Stimulated activated CD4-positive, alpha-beta T cell treated with anti-CD3 and anti-CD28 coated beads, TNF-alpha, amount 100 ng/mL, for 1 hour (primary cell): ENCODE measurements around the gene OR8J1.
"Not testable (repeated sequence)": the region's sequence is repeated elsewhere in the genome, so short reads cannot be mapped to it uniquely, and the experiment has no call there.

Experiments
- DNase-seq, 3 donors: peaks; one replicate each; pipeline ENCODE4 v3.0.0-alpha.2; 2020; ENCODE audit warnings: low read depth in 3 of 3, low spot score in 1 of 3

OR8J1 gene, protein sequence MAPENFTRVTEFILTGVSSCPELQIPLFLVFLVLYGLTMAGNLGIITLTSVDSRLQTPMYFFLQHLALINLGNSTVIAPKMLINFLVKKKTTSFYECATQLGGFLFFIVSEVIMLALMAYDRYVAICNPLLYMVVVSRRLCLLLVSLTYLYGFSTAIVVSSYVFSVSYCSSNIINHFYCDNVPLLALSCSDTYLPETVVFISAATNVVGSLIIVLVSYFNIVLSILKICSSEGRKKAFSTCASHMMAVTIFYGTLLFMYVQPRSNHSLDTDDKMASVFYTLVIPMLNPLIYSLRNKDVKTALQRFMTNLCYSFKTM

DNA sequence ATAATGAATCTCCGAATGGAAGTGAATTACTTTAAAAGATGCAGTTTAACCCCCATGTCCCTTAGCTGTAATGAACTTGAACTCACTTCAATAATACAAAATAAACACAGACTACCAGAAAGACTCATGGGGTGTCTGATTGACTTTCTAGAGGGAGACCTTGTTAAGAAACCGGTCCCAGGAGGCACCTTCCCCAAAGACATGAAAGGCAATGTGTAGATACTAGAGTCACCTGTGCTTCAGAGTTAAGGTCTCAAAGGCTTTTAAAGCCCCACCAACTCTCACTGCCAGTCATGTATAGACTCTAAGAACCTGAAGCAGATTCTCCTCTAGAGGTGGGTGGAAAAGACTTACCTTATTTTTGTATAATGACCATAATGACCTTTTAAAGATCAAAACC, at the start of gene OR8J1:
Gene OR8J1, plus strand, starts transcription at position 301 of the 400 bp plus-strand sequence. CDS start 5,956 bp downstream, outside the sequence.
- DNase-seq = no peak

DNA sequence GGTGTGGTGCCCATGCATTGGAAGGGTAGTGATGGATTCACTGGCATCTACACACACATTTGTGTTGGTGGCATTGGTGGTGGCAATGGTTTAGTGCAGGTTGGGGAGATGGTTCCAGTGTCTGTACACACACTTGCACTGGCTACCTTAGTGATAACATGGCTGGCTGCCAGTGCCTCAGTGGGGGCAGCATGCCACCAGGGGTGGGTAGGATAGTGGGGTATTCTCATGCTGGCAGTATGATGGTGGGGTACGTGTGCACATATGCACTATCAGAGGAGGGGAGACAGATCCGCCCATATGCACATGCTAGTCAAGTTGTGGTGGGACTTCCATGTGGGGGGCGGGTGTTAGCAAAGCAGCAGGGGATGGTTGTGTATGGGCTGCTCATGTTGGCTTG, 46.3 kb upstream of the OR8J1 start:
- no peak for DNase-seq

DNA sequence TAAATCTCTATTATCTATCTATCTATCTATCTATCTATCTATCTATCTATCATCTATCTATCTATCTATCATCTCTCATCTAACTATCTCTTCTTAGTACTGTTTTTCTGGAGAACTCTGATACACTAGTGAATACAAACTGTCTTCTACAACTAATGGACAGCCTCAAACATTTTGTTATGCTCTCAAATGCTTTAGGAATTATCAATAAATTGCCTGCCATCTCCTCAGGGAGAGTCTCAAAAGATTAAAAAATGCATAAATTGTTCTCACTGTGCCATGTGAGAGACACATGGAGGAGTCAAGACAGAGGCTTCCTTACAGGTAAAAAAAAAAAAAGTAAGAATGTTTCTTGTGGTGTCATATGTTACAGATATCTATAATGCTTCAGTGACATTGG, 39.2 kb upstream of the OR8J1 start, which contains the start of gene OR8K3:
Gene OR8K3, plus strand, starts transcription at position 301 of the 400 bp plus-strand sequence. CDS start 3,163 bp downstream, outside the sequence.
- no peak for DNase-seq

- no peak for DNase-seq
These were observed 22.1 kb upstream of the OR8J1 start for GRCh38 chr11:56331861-56332491.

DNA sequence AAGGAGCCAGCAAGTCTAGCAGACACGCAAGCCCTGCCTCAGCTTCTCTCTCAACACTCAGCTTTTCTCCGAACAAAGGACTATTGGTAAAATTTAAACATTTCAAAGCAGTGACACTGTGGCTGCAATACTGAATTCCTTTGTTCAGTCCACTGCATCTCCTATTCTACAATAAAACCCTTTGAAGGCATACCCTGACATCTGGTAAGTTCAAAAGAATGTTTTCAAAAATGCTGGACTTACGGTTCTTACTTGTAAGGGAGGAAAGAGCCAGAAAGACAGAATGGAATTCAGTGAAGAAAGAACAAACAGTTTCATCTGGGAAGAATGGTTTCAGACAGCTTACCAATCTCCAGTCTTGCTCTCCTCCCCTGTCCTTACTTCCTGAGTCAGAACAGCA, 20.9 kb upstream of the OR8J1 start:
- no peak for DNase-seq

DNA sequence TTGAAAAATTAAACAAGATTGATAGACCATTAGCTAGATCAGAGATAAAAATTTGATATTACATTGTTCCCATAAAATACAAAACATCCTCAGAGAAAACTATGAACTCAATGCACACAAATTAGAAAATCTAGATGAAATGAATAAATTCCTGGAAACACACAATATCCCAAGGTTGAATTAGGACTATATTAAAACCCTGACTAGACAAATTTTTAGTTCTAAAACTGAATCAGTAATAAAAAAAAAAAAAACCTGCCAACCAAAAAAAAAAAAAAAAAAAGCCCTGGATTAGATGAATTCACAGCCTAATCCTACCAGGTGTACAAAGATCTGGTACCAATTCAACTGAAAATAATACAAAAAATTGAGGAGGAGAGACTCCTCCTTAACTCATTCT, 13.8 kb upstream of the OR8J1 start:
- DNase-seq = no peak

DNA sequence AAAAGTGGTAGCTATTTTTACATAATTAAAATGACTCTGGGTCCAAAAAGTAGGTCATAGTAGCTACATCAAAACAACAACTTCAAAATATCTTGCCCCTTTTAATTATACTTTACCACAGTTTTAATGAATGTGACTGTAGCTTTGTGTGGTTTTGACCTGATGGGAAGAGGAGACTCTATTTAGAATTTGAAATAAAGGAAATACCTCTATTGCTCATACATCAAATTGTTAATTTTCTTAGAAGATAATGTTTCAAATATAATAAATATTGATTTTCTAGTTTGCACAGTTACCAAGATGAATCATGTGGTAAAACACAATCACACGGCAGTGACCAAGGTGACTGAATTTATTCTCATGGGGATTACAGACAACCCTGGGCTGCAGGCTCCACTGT, 8.4 kb upstream of the OR8J1 start, which contains the start of gene OR8K1:
Gene OR8K1, plus strand, starts transcription at position 301 of the 400 bp plus-strand sequence. Its CDS starts 0 bp downstream, at position 301.
- no peak for DNase-seq

- no peak for DNase-seq
These were observed 21.2 kb downstream of the OR8J1 start, which contains the start of gene OR8U1 for GRCh38 chr11:56375324-56375723. TSS of gene OR8U1 (plus strand) at chr11:56375624. CDS start at chr11:56375624, 0 bp downstream.

DNA sequence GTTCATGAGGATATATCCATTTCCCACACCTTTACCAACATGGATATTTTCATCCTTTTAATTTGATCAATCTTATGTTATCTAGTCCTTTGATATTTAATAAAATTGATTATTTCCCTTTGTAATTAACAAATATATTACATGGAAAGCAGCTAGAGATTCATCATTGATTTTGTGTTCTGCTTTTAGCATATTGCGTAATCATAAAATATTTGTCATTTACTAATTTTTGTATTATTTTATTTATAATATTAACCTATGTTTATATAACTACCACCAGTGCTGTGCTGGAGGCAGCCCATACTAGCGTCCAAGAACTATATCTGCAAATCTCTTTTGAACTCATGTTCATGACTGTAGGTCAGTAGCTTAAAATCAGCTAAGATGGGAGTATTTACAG, 26.0 kb downstream of the OR8J1 start:
- no peak for DNase-seq

GRCh38 chr11:56394381-56394780, 40.3 kb downstream of the OR8J1 start:
- DNase-seq = no peak

DNA sequence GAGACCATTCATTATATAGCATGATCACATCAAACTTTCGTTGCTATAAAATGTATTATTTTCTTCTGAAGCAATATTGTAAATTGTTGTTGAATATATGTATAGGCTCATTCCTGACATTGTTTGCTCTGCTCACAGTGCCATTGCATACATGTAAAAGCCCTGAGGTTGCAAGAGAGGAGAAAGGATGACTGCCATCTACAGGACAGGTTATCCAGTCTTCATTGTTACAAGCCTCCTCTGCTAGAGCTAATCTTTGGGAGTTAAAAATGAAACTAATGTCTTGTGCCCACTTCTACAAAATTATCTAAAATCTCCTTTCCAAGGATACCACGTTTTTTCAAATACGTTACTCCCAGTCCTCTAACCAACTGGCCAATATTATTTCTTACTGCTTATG, 42.0 kb downstream of the OR8J1 start:
- no peak for DNase-seq

DNA sequence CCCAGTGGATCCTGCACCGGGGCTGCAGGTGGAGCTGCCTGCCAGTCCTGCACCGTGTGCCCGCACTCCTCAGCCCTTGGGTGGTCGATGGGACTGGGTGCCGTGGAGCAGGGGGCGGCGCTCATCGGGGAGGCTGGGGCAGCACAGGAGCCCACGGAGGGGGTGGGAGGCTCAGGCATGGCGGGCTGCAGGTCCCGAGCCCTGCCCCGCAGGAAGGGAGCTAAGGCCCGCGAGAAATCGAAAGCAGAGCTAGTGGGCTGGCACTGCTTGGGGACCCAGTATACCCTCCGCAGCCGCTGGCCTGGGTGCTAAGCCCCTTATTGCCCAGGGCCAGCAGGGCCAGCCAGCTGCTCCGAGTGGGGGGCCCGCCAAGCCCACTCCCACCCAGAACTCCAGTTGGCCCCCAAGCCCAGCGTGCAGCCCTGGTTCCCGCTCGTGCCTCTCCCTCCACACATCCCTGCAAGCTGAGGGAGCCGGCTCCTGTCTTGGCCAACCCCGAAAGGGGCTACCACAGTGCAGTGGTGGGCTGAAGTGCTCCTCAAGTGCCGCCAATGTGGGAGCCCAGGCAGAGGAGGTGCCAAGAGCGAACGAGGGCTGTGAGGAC, 47.9 kb downstream of the OR8J1 start:
- not testable (repeated sequence) for DNase-seq

- no peak for DNase-seq
These were observed 50.3 kb downstream of the OR8J1 start for GRCh38 chr11:56404393-56404792.

- DNase-seq = no peak
These were observed 56.7 kb downstream of the OR8J1 start for GRCh38 chr11:56410801-56411200.
